Nephron (organoid): ENCODE data around the gene MED25.

Source experiments
- H3K27ac Mint-ChIP-seq, 3 experiments: 2 replicates each; pipeline ENCODE4 v1.8.0; 2020; ENCODE audit warnings: mixed read lengths in 3 of 3, mild to moderate bottlenecking in 2 of 3, moderate library complexity in 1 of 3
- H3K27me3 Mint-ChIP-seq: 2 replicates; pipeline ENCODE4 v1.8.0; 2021; ENCODE audit warnings: low read depth, mild to moderate bottlenecking, moderate library complexity, mixed read lengths
- H3K36me3 Mint-ChIP-seq: 2 replicates; pipeline ENCODE4 v1.8.0; 2020; ENCODE audit warnings: low read depth, mixed read lengths
- H3K4me1 Mint-ChIP-seq: 2 replicates; pipeline ENCODE4 v1.8.0; 2020; ENCODE audit warnings: mixed read lengths
- H3K4me3 Mint-ChIP-seq, 3 experiments: 2 replicates each; pipeline ENCODE4 v1.8.0; 2020; ENCODE audit warnings: mild to moderate bottlenecking in 3 of 3, mixed read lengths in 3 of 3, moderate library complexity in 2 of 3
- H3K9me3 Mint-ChIP-seq: 2 replicates; pipeline ENCODE4 v1.8.0; 2020; ENCODE audit warnings: mixed read lengths
- TF ChIP-seq, protein P1 (sequence below), 3 experiments: fragments of 200-600 bp; sonication (generic); IDR thresholded peaks; one replicate each; pipeline ENCODE4 v1.5.0; 2021; ENCODE audit warnings: antibody characterized with exemption in 3 of 3; ENCODE audit not compliant: unreplicated experiment in 3 of 3

Gene MED25

DNA sequence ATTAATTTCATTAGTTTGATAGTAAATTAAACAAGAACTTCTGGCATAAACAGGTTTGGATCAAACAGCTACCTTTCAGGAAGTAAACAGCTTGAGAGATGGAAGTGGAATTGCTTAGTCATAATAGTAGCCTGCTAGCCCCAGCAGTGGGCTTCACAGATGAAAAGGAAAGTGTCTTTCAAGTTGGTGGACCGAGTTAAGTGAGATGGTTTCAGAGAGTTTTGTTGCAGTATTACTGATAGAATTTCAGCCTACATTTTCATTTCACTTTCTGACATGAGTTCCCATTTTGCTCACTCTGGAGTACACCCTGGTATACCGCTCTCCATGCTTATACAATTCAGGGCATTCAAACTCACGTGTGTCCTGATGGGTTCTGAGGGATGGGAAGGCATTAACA is 30.8 kb downstream of the MED25 start:
- Mint-ChIP-seq H3K4me3 (peak overlapping the region; percentile 68 to 83 (median 75)), H3K27ac (peak overlapping the region in 2 of 3 experiments; percentile 19 to 74), H3K9me3 (peaks cover 15% of the 10 kb centered on the region), H3K36me3 (peaks cover 35% of the 10 kb centered on the region), H3K4me1 (peaks cover 22% of the 10 kb centered on the region), H3K27me3 (no peaks in the 10 kb centered on the region)
- TF ChIP-seq, protein P1, sequence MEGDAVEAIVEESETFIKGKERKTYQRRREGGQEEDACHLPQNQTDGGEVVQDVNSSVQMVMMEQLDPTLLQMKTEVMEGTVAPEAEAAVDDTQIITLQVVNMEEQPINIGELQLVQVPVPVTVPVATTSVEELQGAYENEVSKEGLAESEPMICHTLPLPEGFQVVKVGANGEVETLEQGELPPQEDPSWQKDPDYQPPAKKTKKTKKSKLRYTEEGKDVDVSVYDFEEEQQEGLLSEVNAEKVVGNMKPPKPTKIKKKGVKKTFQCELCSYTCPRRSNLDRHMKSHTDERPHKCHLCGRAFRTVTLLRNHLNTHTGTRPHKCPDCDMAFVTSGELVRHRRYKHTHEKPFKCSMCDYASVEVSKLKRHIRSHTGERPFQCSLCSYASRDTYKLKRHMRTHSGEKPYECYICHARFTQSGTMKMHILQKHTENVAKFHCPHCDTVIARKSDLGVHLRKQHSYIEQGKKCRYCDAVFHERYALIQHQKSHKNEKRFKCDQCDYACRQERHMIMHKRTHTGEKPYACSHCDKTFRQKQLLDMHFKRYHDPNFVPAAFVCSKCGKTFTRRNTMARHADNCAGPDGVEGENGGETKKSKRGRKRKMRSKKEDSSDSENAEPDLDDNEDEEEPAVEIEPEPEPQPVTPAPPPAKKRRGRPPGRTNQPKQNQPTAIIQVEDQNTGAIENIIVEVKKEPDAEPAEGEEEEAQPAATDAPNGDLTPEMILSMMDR (IDR thresholded peaks at IDR 0.05; ENCODE audit: unreplicated experiment in 3 of 3) = no peak

DNA sequence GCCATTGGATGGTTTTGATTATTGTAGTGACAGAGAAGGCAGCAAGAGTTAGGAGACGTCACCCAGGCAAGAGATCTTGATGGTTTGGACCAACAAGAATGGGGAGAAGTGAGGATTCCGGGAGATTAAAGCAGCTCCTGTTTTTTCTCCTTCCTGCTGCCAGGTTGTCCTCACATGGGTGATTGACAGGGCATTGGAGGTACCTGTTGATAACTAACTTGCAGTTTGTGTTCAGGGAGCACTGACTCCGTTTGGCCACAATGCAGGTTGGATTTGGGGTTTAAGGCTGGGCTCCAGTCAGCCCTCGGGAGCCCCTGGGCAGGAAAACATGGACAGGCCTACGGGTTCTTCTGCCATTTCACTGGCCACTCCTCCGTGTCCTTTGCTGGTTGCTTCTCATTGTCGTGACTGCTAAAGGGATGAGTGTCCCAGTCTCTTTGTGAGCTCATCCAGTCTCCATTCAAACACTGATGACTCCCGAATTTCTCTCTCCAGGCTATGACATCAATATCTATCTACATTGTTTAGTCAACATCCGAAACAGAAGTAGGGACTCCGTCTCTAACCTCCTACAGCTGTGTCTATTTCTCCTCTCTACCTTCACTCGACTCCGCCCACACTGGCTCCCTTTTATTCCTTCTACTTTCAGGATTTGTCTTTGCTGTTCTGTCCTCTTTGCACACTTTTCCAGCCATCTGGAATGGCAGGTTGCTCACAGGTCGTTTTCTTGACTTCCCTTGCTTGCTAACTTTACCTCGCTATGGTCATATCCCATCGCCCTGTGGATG is 31.5 kb downstream of the MED25 start:
- Mint-ChIP-seq H3K36me3 (peaks cover 35% of the 10 kb centered on the region), H3K27me3 (no peaks in the 10 kb centered on the region), H3K4me1 (peaks cover 23% of the 10 kb centered on the region), H3K9me3 (peaks cover 15% of the 10 kb centered on the region), H3K27ac (peak overlapping the region; percentile 96 to 99 (median 99)), H3K4me3 (peak overlapping the region; percentile 89 to 94 (median 91))
- TF ChIP-seq, protein P1 (IDR thresholded peaks at IDR 0.05; ENCODE audit: unreplicated experiment in 3 of 3) = no peak

DNA sequence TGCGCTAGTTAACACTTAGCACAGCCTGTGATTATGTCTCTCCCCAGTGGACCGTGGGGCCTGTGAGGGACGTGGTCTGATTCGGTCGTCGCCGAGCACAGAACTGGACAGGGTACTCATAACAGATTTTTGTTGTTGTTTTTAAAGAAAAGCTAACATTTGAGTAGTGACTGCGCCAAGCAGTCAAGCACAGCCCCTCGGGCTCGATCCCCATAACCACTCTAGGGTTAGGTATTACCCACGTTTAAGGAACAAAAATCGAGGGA is 32.1 kb downstream of the MED25 start:
- Mint-ChIP-seq H3K27ac (peak overlapping the region; percentile 96 to 99 (median 99)), H3K27me3 (no peaks in the 10 kb centered on the region), H3K9me3 (peaks cover 15% of the 10 kb centered on the region), H3K36me3 (peaks cover 35% of the 10 kb centered on the region), H3K4me3 (peak overlapping the region; percentile 89 to 94 (median 91)), H3K4me1 (peaks cover 23% of the 10 kb centered on the region)
- TF ChIP-seq, protein P1 (IDR thresholded peaks at IDR 0.05; ENCODE audit: unreplicated experiment in 3 of 3) = no peak

DNA sequence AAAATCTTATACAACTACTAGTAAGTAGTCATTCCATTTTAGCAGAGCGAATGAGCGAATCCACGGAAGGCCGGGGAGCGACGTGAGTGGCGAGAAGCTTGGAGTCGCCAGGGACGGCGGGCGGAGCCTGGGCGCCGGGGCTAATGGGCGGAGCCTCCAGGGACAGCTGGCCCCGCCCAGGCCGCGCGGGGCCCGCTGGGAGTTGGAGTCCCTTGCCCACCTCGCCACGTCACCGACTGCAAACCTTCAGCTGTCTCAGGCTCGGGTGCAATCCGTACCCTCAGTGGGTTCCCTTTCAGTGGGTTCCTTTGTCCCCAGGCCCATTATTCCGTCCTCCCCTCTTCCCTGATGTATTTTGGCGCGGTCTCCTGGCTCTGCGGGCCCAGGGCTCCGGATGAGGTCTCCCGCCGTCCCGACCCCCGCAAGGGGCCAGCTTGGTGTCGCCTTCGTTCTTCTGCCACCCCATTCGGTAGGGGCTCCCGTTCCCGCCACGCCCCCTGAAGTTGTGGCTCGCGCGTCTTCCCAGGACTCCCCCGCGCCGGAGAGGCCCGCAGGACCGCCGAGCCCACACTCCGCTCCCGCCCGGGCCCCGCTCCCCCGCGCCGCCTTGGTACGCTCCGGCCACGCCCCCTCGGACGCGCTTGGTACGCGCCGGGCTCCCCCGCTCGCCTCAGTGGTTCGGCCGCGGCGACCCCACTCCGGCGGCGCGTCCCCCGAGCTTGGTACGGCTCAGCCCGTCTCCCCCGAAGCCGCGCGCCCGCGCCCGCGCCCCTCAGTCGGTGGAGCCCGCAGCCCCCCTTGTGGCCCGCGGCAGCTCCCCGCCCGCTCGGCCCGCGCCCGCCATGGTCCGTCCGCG is 32.6 kb downstream of the MED25 start, which contains the start of gene PTOV1:
PTOV1 (plus strand) TSS at position 673 of the 856 bp plus-strand sequence.
- Mint-ChIP-seq H3K36me3 (peaks cover 40% of the 10 kb centered on the region), H3K4me3 (peak within 1 kb of the TSS; percentile 91 to 97 (median 94)), H3K27ac (peak within 1 kb of the TSS; percentile 96 to 99 (median 99)), H3K4me1 (peaks cover 23% of the 10 kb centered on the region), H3K27me3 (no peaks in the 10 kb centered on the region), H3K9me3 (peaks cover 15% of the 10 kb centered on the region)
- TF ChIP-seq, protein P1 (IDR thresholded peaks at IDR 0.05; ENCODE audit: unreplicated experiment in 3 of 3) = no peak

DNA sequence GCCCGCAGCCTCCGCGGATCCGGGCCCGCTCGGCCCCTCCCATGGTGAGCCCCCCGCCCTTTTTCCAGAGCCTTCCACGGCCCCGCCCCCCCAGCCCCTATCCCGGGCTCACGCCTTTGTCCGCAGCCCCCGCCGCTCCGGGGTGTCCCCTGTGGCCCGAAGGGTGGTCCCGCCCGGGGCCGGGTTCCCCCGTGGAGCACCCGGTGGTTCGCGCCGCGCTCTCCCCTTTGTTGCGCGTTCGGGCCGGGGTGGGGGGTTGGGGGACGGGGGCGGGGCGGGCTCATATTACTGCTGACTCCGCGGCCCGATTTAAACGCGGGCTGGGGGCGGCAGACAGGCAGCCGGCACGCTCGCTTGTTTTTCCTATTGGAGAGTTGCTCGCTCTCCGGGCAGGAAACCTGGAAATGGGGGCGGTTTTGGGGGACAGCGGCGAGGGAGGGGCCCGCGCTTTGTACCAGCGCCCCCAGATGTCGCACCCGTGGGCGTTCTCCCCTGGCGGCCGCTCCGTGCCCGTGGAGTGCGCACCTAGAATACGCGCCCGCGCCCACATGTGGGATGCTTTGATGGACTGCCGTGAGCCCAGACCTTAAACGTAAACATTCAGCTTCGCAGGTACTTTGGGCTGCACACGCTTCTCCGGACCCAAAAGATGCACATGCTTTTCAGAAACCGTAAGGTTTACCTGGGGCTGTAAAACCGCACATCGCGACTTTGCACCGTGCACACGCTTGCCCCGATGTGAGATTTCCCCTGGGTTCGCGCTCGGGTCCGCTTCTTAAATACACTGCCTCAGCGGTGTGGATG is 33.6 kb downstream of the MED25 start:
- Mint-ChIP-seq H3K27ac (peak overlapping the region; percentile 83 to 93 (median 88)), H3K4me1 (peaks cover 23% of the 10 kb centered on the region), H3K36me3 (peaks cover 40% of the 10 kb centered on the region), H3K4me3 (peak overlapping the region; percentile 85 to 97 (median 94)), H3K27me3 (no peaks in the 10 kb centered on the region), H3K9me3 (peaks cover 15% of the 10 kb centered on the region)
- TF ChIP-seq, protein P1 (IDR thresholded peaks at IDR 0.05; ENCODE audit: unreplicated experiment in 3 of 3) = no peak
